Right cardiac atrium (tissue), 5 donors: Measurements from ENCODE around the gene PKIB. TPM values are rescaled to one million over a fixed set of nuclear protein-coding genes. Genes with fewer than 3 reads are reported as not detected.

Experiments
- ATAC-seq, 2 donors: fragments of 200-7000 bp; cut with Tn5 transposase; one replicate each; pipeline versions ENCODE4 v1.8.0 to v1.9.1; 2020; ENCODE audit warnings: moderate library complexity in 2 of 2, mild to moderate bottlenecking in 1 of 2
- DNase-seq, 3 donors: peaks; one replicate each; pipeline ENCODE4 v3.0.0-alpha.2; 2020
- H3K27ac ChIP-seq: one replicate; pipeline ENCODE4 v1.5.1; 2013; ENCODE audit warnings: mild to moderate bottlenecking, low read length, control low read depth, moderate library complexity
- H3K27me3 ChIP-seq: one replicate; pipeline ENCODE4 v1.6.1; 2013; ENCODE audit not compliant: control insufficient read depth, insufficient read depth
- H3K4me1 ChIP-seq: one replicate; pipeline ENCODE4 v1.6.1; 2013; ENCODE audit warnings: low read length; ENCODE audit not compliant: control insufficient read depth, insufficient read depth
- H3K4me3 ChIP-seq: one replicate; pipeline ENCODE4 v1.5.1; 2013; ENCODE audit warnings: low read length, control low read depth
- H3K9me3 ChIP-seq: one replicate; pipeline ENCODE4 v1.6.1; 2013; ENCODE audit warnings: low read length; ENCODE audit not compliant: control insufficient read depth
- WGBS: extraction: QIAGEN DNeasy Blood & Tissue Kit; methylation state at CpG from one replicate; pipeline ENCODE4 v1.1.7; 2013; 5-methylcytosine and 5-hydroxymethylcytosine counted together
- intact Hi-C, 4 donors: fragments of 100-400 bp; cut with DNase I; formaldehyde crosslinking; loops; one replicate each; pipeline versions ENCODE4 v1.11.0 to v1.14.0; 2022 to 2023
- polyA plus RNA-seq: library from polyadenylated mRNA; stranded (reverse); fragments of 200-250 nt; gene quantifications from one replicate; pipeline ENCODE4 v1.2.3, GENCODE V29; 2013
- total RNA-seq, 4 donors: library from RNA; stranded (reverse); fragmentation: NEBNext Ultra II Directional; extraction: Animal tissue kit (Norgen Biotek cat#: 25700); gene quantifications; one replicate each; pipeline ENCODE4 v1.2.1, GENCODE V29; 2021
- donor health status: healthy with polysubstance abuse.
- donor health status: DM: no; HTN: yes; CAD: no.
- donor health status: DM: no; HTN: no; CAD: no.
- donor health status: DM: no; HTN: yes; CAD: no; lungs with severe emphysema.
- donor health status: DM: yes; HTN: yes; CAD: no.

Gene PKIB
- total and polyA plus RNA-seq, 5 donors = 0.25 to 0.57 (median 0.51) TPM

DNA sequence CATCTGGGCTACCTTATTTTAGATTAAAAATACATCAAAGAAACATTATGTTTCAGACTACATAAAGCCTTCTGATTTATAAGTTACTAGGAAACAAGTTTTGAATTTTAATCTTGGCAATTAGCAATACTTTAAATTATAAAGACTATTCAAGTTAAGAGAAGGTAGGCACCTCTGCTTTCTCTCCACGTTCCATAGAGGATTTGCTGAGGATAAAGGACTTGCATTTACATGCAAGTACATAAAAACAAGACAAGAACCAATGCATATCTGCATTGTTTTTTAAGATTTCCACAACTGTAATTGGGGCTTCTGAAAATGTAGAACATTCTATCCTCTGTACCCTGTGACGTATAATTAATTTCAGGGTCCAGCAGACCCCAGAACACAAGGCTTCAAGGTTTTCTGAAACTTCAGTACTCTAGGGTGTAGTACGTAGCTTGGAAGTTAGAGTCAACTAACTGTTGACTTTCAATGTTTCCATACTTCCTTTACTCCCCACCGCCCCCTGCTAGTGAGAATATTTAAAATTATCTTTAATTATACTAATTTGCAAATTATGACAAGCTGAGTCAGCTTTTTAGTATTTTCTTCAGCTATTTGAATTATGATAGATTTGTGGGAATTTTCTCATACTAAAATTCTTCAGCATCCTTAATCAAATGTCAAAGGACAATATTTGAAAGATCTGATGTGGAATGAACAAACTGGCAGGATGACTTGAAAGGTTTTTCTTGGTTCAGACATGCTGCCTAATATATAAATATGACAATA lies 82.8 kb downstream of the PKIB start:
- no peaks in the 10 kb centered on the region for H3K27me3 ChIP-seq
- ATAC-seq = no peak
- no peak for DNase-seq
- no peaks in the 10 kb centered on the region for H3K9me3 ChIP-seq
- H3K4me1 ChIP-seq = no peaks in the 10 kb centered on the region
- H3K4me3 ChIP-seq = no peak overlapping the region
- intact Hi-C loops = no loop called here
- WGBS = 58% methylated on average over 4 of the region's 4 CpGs
- H3K27ac ChIP-seq = no peak overlapping the region

DNA sequence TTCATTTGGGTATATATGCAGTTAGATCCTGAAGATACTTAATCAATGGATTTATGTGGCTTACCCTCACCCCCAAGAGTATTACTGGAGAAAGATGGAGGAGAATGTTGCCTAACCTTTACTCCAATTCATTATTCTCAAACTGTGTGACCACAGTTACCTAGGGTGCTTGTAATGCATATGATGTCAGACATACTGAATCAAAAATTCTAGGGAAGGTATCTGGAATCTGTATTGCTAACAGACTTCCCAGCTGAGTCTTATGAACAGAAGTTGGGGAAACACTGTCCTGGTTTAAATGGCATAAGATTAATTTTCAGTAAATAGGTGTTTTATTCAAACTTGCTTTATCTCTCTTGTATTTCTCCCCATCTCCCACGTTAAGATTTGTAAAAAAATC lies 83.9 kb downstream of the PKIB start:
- no peaks in the 10 kb centered on the region for H3K9me3 ChIP-seq

DNA sequence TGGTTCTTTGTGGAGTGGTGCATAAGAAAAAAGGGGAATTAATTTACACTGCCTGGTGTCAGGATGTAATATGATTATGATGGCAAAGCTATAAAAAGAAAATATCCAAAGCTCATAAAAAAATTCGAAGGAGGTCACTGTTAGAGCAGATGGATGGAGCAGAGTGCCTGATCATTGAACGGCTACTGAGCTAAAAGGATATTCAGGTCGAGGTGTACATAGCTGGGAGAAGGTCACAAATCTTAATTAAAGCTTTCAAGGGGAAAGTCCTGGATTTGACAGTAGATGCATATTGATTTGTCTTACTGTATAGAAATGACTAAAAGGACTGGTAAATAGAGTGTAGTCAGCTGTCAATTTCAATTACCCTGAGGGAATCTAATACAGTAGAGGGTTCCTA lies 84.4 kb downstream of the PKIB start:
- no peaks in the 10 kb centered on the region for H3K4me1 ChIP-seq
- no peak overlapping the region for H3K27ac ChIP-seq
- intact Hi-C loops = no loop called here
- no peaks in the 10 kb centered on the region for H3K27me3 ChIP-seq
- DNase-seq (no peak), ATAC-seq (no peak)
- WGBS = 62% methylated on average over 3 of the region's 3 CpGs
- H3K4me3 ChIP-seq = no peak overlapping the region
- no peaks in the 10 kb centered on the region for H3K9me3 ChIP-seq

More for the DNA sequence above, 83.9 kb downstream of the PKIB start:
- 43% methylated on average over 1 of the region's 1 CpG for WGBS
- Histone ChIP-seq H3K4me1 (no peaks in the 10 kb centered on the region), H3K27ac (no peak overlapping the region), H3K27me3 (no peaks in the 10 kb centered on the region), H3K4me3 (no peak overlapping the region)
- DNase-seq (no peak), ATAC-seq (no peak)
- intact Hi-C loops = no loop called here

DNA sequence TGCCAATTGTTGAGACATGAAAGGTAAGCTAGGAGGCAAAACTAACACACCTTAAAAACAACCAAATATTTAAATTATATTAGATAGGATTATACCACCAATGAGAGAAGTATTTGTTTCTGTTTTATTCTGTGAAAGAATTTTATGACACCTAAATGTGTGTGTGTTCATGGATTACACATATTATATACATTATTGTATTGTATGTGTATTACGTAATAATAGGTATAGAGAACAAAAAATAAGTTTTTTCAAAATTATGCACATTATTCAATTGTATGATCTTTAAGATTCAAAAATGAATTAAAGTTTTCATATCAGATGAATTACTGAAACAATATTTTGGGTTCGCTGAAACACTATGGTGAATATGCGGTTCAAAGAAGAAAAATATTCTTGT lies 85.0 kb downstream of the PKIB start:
- Histone ChIP-seq H3K27ac (no peak overlapping the region), H3K9me3 (no peaks in the 10 kb centered on the region), H3K4me3 (no peak overlapping the region), H3K4me1 (no peaks in the 10 kb centered on the region), H3K27me3 (no peaks in the 10 kb centered on the region)
- 64% methylated on average over 3 of the region's 3 CpGs for WGBS
- no peak for DNase-seq
- no peak for ATAC-seq
- intact Hi-C loops = no loop called here

DNA sequence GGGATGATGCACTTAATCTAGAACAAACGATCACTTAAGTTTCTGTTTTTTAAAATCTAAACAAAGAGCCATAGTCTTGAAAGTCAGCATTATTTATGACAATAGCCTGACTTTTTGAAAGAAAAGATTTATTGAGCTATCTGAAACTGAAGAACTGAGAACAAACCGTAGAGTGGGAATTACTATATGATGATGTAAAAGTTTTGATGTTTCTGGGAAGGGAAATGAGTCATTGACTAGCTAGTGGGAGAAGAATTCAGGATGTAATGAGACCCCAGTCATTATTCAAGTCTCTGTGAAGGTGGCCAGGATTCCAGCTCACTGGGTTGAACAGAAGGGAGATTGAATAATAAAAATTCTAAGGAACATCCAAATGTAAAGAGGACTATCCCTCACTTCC lies 85.9 kb downstream of the PKIB start:
- Histone ChIP-seq H3K27me3 (no peaks in the 10 kb centered on the region), H3K9me3 (no peaks in the 10 kb centered on the region), H3K4me3 (no peak overlapping the region), H3K4me1 (no peaks in the 10 kb centered on the region), H3K27ac (no peak overlapping the region)
- no peak for DNase-seq
- ATAC-seq = no peak
- intact Hi-C loops = no loop called here
- 42% methylated on average over 2 of the region's 2 CpGs for WGBS

DNA sequence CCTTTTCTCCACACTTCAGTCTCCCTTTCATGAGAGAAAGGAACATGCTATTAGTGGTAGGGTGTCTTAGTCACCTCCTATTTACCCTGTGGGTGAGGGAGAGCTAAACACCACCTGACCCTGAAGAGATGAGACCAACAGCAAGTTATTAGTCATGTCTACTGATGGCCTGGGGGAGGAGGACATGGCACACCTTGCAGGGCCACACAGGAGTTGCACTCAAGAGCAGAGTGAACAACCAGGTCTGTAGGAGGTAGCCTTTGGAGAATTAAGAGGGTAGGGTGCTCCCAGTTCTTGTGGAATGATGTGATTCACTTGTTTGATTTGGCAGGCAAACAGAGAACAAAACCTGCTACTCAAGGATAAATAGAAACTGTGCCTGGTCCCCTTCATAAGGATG lies 86.6 kb downstream of the PKIB start:
- DNase-seq (no peak), ATAC-seq (no peak)
- Histone ChIP-seq H3K27me3 (no peaks in the 10 kb centered on the region), H3K4me1 (no peaks in the 10 kb centered on the region), H3K9me3 (no peaks in the 10 kb centered on the region), H3K27ac (no peak overlapping the region), H3K4me3 (no peak overlapping the region)
- intact Hi-C loops = no loop called here

DNA sequence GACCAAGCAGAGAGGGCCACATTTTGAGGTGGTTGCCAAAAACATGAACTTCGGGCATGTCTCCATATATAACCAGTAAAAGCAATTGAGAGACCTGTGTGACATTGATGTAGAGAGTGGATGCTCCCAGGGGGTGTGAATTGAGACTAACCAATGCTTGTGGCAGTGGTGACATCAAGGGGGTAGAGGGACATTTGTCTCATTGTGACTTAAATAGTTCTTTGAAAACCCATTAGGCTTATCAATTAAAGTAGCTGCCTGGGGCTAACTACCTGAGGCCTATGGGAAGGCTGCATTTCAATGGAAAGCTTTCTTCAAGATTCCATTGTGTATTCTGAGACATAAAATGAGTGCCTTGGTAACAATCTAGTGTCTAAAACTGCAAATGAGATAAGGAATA lies 87.3 kb downstream of the PKIB start:
- Histone ChIP-seq H3K9me3 (no peaks in the 10 kb centered on the region), H3K27me3 (no peaks in the 10 kb centered on the region), H3K27ac (no peak overlapping the region), H3K4me3 (no peak overlapping the region), H3K4me1 (no peaks in the 10 kb centered on the region)
- no peak for ATAC-seq
- intact Hi-C loops = no loop called here
- DNase-seq = no peak
- 56% methylated on average over 1 of the region's 1 CpG for WGBS

DNA sequence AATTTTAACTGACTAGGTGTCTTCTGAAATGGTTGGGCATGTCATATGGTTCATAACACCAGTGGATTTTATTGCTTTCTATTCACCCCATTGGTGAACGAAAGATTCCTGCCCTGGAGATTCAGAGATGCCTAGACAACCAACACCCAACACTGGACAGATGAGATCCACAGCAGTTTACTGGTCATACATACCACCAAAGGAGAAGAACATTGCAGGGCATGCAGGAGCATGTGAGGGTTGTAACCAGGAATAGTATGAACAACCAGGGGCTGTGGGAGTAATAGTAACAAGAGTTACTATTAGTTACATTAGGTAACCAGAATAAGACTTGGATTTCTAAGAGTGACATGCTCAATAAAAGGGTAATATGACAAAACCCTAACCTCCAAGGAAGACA lies 91.5 kb downstream of the PKIB start:
- no peak overlapping the region for H3K4me3 ChIP-seq
- H3K4me1 ChIP-seq = no peaks in the 10 kb centered on the region
- no peaks in the 10 kb centered on the region for H3K9me3 ChIP-seq
- no peak overlapping the region for H3K27ac ChIP-seq
- ATAC-seq = no peak
- H3K27me3 ChIP-seq = no peaks in the 10 kb centered on the region
- WGBS = 81% methylated on average over 1 of the region's 1 CpG
- intact Hi-C loops = no loop called here
- no peak for DNase-seq

DNA sequence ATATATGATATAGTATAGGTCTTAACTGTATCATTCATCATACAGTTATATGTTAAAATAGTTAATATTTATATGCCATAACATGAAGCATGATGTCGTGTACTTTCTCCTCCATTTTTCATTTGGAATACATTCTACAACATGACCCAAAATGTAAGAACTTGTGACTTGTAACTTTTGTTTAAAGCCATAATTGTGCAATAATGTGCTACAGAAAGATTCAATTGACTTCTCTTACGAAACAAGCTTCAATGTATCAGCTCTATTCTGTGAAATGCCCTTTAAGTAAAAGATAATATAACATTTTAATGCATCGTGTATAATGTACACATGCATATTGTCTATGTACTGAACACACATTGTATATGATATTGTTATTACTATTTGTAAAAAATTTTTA lies 92.6 kb downstream of the PKIB start:
- 81% methylated on average over 3 of the region's 3 CpGs for WGBS

DNA sequence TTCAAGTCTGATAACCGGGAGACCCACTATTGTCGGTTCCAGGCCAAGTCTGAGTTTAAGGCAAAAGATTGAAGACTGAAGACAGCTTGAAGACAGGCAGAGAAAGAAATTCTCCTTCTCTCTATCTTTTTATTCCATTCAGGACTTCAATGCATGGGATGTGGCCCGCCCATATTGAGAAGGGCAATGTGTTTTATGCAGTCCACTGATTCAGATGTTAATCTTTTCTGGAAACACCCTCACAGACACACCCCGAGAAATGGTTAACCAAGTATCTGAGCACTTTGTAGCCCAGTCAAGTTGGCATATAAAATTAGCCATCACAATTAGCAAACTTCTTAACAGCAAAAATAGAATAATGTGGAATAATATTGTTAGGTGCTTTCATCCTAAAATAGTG lies 93.9 kb downstream of the PKIB start:
- Histone ChIP-seq H3K4me3 (no peak overlapping the region), H3K9me3 (no peaks in the 10 kb centered on the region), H3K27me3 (no peaks in the 10 kb centered on the region), H3K27ac (no peak overlapping the region), H3K4me1 (no peaks in the 10 kb centered on the region)
- DNase-seq (no peak), ATAC-seq (no peak)
- intact Hi-C loops = no loop called here
- WGBS = 79% methylated on average over 4 of the region's 4 CpGs

More for the DNA sequence above, 92.6 kb downstream of the PKIB start:
- Histone ChIP-seq H3K4me1 (no peaks in the 10 kb centered on the region), H3K4me3 (no peak overlapping the region), H3K9me3 (no peaks in the 10 kb centered on the region), H3K27me3 (no peaks in the 10 kb centered on the region), H3K27ac (no peak overlapping the region)
- ATAC-seq (no peak), DNase-seq (no peak)
- intact Hi-C loops = no loop called here

DNA sequence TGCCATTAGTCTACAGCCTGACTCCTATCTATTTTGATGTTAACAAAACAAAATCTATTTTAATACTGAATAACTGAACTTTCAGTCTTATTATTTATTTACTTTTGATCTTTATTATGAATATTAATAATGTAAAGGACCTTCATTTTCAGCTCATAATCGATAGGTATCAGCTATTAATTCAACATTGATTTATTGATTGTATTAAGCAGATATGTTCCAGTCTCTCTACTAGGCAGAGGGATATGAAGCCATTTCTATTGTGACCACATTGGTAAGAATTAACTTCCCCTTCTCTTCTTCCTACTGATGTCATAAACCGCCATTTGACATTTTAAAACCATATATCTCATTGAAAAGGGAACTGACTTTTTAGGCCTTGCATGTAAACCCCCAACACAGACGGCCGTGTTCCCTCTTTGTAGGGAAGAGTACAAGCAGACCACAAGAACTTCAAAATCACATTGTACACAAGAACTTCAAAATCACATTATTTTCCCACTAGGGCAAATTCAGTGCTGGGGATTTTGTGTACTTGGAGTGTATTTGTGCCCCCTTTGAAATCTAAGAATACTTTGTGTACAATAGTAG lies 99.8 kb downstream of the PKIB start:
- H3K27ac ChIP-seq = no peak overlapping the region
- no peaks in the 10 kb centered on the region for H3K27me3 ChIP-seq
- DNase-seq = no peak
- WGBS = 76% methylated on average over 4 of the region's 4 CpGs
- no peaks in the 10 kb centered on the region for H3K9me3 ChIP-seq
- no peak overlapping the region for H3K4me3 ChIP-seq
- ATAC-seq = peak in 1 of 2 donors; percentile 26
- H3K4me1 ChIP-seq = no peaks in the 10 kb centered on the region
- intact Hi-C loops = no loop called here
